SK-N-MC (cell line): ENCODE results near the gene KRTAP29-1.
"Not testable (repeated sequence)": the region's sequence is repeated elsewhere in the genome, so short reads cannot be mapped to it uniquely, and the experiment has no call there.

Experiments used
- DNase-seq: peaks from one replicate; pipeline ENCODE4 v3.0.0-alpha.2; 2011; ENCODE audit warnings: low read depth, low spot score
- H3K27ac ChIP-seq: fragments of 200-600 bp; sonication (generic); 2 replicates; pipeline ENCODE4 v1.5.1; 2016; ENCODE audit warnings: mixed run types
- H3K36me3 ChIP-seq: fragments of 200-600 bp; sonication (generic); 2 replicates; pipeline ENCODE4 v1.6.1; 2017; ENCODE audit warnings: antibody characterized with exemption, low read length, mixed read lengths; ENCODE audit not compliant: insufficient read depth
- H3K4me3 ChIP-seq: fragments of 200-600 bp; sonication (generic); 2 replicates; pipeline ENCODE4 v1.5.1; 2016
- H3K9ac ChIP-seq: fragments of 200-600 bp; sonication (generic); 2 replicates; pipeline ENCODE4 v1.8.0; 2017; ENCODE audit warnings: mixed run types, mixed read lengths; ENCODE audit not compliant: insufficient read length
- H3K9me3 ChIP-seq: fragments of 200-600 bp; sonication (generic); 2 replicates; pipeline ENCODE4 v1.6.1; 2017; ENCODE audit warnings: low read depth, mild to moderate bottlenecking, antibody characterized with exemption, low read length, moderate library complexity, mixed read lengths
- EZH2 ChIP-seq: fragments of 200-600 bp; sonication (generic); IDR thresholded peaks from one replicate; pipeline ENCODE4 v1.6.1; 2017; ENCODE audit warnings: antibody characterized with exemption
- FOXP2 ChIP-seq: optimal IDR thresholded peaks from 2 replicates; pipeline ENCODE3; 2011; ENCODE audit warnings: mild to moderate bottlenecking, moderate library complexity; ENCODE audit not compliant: insufficient read depth; ENCODE audit errors: extremely low read length, control extremely low read depth
- POLR2AphosphoS5 ChIP-seq: IDR thresholded peaks from 2 replicates; pipeline ENCODE4 v1.6.1; 2012; ENCODE audit warnings: mild to moderate bottlenecking, low read depth, low read length, borderline replicate concordance

The KRTAP29-1 gene

GRCh38 chr17:41294016-41294415 lies 8.6 kb downstream of the KRTAP29-1 start:
- Histone ChIP-seq H3K27ac (no peak overlapping the region), H3K9ac (no peak overlapping the region), H3K9me3 (no peaks in the 10 kb centered on the region), H3K36me3 (no peaks in the 10 kb centered on the region), H3K4me3 (no peak overlapping the region)
- no peak for TF ChIP-seq EZH2
- no peak for TF ChIP-seq POLR2AphosphoS5
- no peak for TF ChIP-seq FOXP2
- no peak for DNase-seq

- Histone ChIP-seq H3K4me3 (no peak overlapping the region), H3K9me3 (no peaks in the 10 kb centered on the region), H3K36me3 (no peaks in the 10 kb centered on the region), H3K27ac (no peak overlapping the region), H3K9ac (no peak overlapping the region)
- TF ChIP-seq EZH2 (no peak), FOXP2 (no peak), POLR2AphosphoS5 (no peak)
- DNase-seq = no peak
These were observed 15.6 kb downstream of the KRTAP29-1 start for GRCh38 chr17:41287050-41287449.

- Histone ChIP-seq H3K9me3 (no peaks in the 10 kb centered on the region), H3K36me3 (no peaks in the 10 kb centered on the region), H3K9ac (no peak overlapping the region), H3K4me3 (peak overlapping the region; percentile 44), H3K27ac (peak overlapping the region; percentile 87)
- TF ChIP-seq EZH2 = no peak
- TF ChIP-seq POLR2AphosphoS5 = no peak
- TF ChIP-seq FOXP2 = no peak
- DNase-seq = no peak
These were observed 18.1 kb downstream of the KRTAP29-1 start for GRCh38 chr17:41284546-41284945.

- no peak for TF ChIP-seq EZH2
- TF ChIP-seq POLR2AphosphoS5 = no peak
- peak overlapping the region; percentile 44 for H3K4me3 ChIP-seq
- H3K36me3 ChIP-seq = no peaks in the 10 kb centered on the region
- H3K9ac ChIP-seq = no peak overlapping the region
- DNase-seq = peak; percentile 52
- peak overlapping the region; percentile 87 for H3K27ac ChIP-seq
- no peaks in the 10 kb centered on the region for H3K9me3 ChIP-seq
These were observed 18.6 kb downstream of the KRTAP29-1 start for GRCh38 chr17:41284043-41284442.

GRCh38 chr17:41278176-41278955 lies 24.3 kb downstream of the KRTAP29-1 start:
- Histone ChIP-seq H3K9me3 (no peaks in the 10 kb centered on the region), H3K9ac (no peak overlapping the region), H3K4me3 (no peak overlapping the region), H3K36me3 (no peaks in the 10 kb centered on the region), H3K27ac (no peak overlapping the region)
- DNase-seq = no peak
- TF ChIP-seq FOXP2 = no peak
- no peak for TF ChIP-seq POLR2AphosphoS5
- no peak for TF ChIP-seq EZH2

- DNase-seq, H3K9me3 ChIP-seq: not testable (repeated sequence)
These were observed 26.9 kb downstream of the KRTAP29-1 start, which contains the start of gene KRTAP9-7 for GRCh38 chr17:41275648-41276190. TSS of gene KRTAP9-7 (plus strand) at chr17:41275698. CDS start at chr17:41275698, 0 bp downstream.

GRCh38 chr17:41271858-41272257 lies 30.8 kb downstream of the KRTAP29-1 start:
- H3K27ac ChIP-seq = no peak overlapping the region
- H3K9ac ChIP-seq = no peak overlapping the region
- no peaks in the 10 kb centered on the region for H3K9me3 ChIP-seq
- H3K4me3 ChIP-seq = no peak overlapping the region
- no peak for TF ChIP-seq FOXP2
- TF ChIP-seq EZH2 = no peak
- no peak for TF ChIP-seq POLR2AphosphoS5
- no peak for DNase-seq
- no peaks in the 10 kb centered on the region for H3K36me3 ChIP-seq

More at GRCh38 chr17:41275648-41276190, 26.9 kb downstream of the KRTAP29-1 start, which contains the start of gene KRTAP9-7:
- not testable (repeated sequence) for H3K36me3 ChIP-seq, H3K4me3 ChIP-seq, H3K27ac ChIP-seq, H3K9ac ChIP-seq

GRCh38 chr17:41271323-41271722 lies 31.3 kb downstream of the KRTAP29-1 start:
- not testable (repeated sequence) for H3K36me3 ChIP-seq, H3K9ac ChIP-seq, H3K4me3 ChIP-seq, DNase-seq, H3K27ac ChIP-seq, H3K9me3 ChIP-seq

GRCh38 chr17:41267711-41268110 lies 34.9 kb downstream of the KRTAP29-1 start:
- no peak overlapping the region for H3K4me3 ChIP-seq
- TF ChIP-seq POLR2AphosphoS5 (no peak), FOXP2 (no peak), EZH2 (no peak)
- H3K9ac ChIP-seq = no peak overlapping the region
- H3K36me3 ChIP-seq = no peaks in the 10 kb centered on the region
- no peak overlapping the region for H3K27ac ChIP-seq
- H3K9me3 ChIP-seq = no peaks in the 10 kb centered on the region
- DNase-seq = no peak
